HG02623 (cell line): ENCODE data around the gene CENPM.

ENCODE experiments used
- ATAC-seq: cut with Tn5 transposase; IDR thresholded peaks from one replicate; pipeline ENCODE4 v1.9.1; 2021; ENCODE audit warnings: moderate library complexity; ENCODE audit not compliant: unreplicated experiment

Gene CENPM

GRCh38 chr22:41915035-41915785, 31.7 kb downstream of the CENPM start, which contains the start of gene SHISA8:
Gene SHISA8, minus strand, starts transcription at chr22:41915074. Its CDS starts 407 bp downstream, at chr22:41914667.
- ATAC-seq = no peak

DNA sequence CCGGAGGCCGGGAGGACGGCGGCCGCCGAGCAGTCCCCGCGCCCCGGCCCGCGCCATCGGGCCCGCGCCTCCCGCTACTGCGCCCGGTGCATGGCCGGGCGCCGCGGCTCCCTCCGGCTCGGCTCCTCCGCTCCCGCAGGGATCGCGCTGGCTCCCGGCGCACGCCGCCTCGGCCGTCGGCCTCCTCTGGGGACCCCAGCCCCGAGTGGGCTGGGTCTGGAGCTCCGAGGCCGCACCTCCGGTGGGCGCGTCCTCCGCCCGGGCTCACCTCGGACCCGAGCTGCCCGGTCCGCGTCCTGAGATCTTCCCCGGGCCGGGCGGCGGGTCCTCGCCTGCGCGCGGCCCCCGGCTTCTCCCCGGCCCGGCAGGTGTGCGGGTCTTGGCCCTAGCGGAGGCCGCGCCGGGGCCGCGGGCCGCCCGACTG, 32.3 kb downstream of the CENPM start:
- ATAC-seq = no peak

DNA sequence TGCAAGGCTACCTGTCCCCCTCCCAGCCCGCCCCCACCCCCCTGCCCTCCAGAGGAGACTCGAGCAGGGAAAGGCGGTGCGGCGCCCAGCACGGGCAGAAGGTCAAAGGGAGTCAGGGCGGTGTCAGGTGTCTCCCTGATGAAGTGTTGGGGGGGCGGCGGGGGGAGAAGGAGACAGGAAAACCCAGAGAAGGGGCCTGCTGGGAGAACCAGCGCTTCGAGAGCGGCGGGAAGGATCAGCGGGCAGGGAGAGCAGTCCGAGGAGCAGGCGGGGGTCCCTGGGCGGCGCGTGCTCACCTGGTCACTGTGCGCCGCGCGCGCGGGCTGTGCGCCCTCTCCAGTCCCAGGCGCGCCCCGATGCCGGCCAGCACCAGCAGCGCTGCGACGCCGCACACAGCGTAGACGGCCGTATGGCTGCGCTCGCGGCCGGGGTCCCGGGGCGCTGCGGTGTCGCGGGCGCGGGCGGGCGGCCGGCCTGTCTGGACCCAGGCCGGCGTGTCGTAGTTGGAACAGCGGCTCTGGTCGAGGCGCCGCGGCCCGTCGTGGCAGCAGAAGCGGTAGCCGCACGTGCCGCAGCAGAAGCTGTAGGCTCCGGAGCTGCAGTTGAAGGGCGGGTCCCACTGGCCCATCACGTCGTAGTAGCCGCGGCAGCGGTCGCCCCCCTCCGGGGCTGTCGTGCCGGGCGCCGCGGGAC, 33.0 kb downstream of the CENPM start:
- no peak for ATAC-seq

DNA sequence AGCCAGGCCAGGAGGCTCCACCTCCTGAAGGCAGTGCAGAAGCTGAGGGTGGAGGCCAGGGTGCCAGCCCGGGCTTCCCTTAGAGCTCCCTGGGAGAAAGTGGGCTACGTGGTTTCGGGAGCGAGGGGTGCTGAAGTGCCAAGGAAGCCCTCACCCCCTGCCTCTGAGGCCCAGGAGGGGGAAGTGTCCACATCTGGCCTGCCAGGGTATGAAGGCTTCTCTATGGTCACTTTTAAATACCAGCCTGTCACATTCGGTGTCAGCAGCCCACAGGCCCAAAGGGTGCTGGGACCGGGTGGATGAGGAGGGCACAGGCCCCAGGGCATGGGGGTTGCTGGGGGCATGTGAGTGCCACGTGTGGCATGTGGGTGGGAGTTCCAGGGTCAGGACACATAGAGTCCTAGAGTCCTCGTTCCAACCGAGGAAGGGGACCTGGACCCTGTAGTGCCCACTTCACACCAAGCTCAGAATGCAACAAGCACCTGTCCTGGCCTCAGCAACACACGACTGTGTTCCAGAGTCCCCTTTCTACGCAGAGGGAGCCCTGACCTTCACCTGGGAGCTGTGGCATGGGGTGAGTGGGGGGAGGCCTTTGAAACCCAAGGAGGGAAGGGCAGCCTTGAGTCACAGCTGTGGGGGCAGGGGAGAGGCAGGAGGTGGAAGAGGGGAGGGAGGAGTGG, 33.8 kb downstream of the CENPM start:
- no peak for ATAC-seq

DNA sequence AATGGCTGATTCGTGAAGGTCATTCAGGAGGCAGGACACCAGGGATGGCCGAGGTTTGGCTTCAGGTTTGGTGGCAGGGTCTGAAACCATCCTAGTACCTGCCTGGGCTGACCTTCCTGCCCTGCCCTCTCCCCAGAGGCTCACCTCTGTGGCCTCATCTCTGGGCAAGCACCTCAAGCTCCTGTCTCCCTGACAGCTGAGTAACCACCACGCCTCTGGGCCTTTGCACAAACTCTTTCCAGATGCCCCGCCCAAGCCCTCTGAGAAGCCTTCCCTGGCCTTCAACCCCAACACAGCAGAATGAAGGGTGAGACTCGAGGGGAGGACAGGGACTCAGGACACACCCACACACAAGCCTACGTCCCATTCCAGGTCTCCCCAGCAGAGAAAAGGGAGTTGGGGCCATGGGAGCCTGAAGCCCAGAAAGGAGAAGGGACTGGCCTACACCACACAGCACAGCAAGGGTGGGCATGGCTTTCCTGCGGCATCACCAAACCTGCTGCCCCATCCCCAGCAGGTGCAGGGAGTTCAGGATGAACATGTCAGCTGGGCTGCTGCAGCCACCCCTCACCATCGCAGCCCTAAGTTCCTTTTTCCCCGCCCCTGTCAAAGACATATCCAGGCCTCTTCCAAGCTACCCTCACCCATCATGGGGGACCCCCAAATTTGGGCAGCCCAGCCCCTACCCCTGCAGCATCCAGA, 34.5 kb downstream of the CENPM start:
- no peak for ATAC-seq

DNA sequence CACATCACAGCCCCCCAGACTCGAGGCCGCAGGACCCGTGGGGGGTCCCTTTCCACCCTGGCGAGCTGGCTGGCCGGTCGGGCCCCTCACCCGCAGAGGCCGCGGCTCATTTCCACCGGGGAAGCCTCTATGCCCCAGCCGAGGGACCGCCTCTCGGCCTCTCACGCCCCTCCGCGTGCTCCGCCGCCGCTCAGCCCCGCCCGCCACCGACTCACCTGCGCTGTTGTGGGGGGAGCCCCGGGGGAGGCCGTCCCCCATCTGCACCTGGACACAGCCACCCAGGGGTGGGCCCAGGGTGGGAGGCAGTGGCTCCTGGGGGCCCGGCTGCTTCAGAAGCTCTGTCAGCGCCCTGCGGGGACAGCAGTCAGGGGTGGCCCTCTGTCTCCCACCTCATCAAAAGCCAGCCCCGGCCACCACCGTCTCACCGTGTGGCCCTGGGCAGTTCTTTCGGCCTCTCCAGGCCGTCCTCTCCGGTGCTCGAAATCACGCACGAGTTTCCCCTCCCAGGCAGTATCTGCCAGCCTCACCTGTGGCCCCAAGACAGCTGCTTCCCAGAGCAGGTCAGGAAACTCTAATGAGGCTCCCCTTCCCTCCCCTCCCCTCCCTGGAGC, 35.8 kb downstream of the CENPM start:
- no peak for ATAC-seq

DNA sequence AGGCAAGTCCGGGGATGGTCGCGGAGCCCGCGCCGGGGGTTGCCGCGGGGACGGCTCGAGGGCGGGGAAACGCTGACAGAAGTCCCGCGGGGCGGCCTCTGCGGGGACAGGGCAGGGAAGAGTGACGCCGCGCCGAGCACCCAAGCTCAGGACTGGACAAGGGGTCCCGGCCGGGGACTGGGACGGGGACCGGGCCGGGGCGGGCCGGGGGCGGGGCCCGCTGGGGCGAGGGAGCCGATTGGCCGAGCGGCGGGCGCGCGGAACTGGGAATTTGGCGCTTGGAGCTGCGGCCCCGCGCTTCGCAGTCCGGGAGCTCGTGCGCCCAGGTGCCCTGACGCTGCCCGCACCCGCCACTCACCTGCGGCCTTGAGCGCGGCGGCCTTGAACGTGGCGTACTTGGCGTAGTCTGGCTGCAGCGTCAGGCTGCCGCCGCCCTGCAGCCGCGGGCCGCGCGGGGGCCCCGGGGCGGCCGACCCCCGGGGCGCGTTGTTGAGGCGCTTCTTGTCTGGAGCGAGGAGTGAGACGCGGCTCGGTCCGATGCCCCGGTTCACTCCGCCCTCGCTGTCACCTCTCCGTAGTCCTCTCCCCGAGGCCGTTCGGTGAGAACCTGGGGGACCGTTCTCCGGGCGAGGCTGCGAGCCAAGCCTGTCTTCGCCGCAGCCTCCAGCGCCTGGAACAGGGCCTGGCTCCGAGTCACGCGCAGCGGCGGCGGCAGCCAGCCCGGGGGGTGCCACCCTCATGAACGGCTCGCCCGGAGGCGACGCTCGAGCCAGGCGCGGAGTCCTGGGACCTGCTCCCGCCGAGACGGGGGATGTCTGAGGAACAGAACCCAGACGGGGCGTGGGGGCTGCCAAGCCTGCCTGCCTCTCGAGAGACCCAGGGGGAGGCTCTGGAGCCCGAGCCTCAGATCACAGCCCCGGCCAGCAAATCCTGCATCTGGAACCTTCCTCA, 36.6 kb downstream of the CENPM start:
- ATAC-seq = no peak

DNA sequence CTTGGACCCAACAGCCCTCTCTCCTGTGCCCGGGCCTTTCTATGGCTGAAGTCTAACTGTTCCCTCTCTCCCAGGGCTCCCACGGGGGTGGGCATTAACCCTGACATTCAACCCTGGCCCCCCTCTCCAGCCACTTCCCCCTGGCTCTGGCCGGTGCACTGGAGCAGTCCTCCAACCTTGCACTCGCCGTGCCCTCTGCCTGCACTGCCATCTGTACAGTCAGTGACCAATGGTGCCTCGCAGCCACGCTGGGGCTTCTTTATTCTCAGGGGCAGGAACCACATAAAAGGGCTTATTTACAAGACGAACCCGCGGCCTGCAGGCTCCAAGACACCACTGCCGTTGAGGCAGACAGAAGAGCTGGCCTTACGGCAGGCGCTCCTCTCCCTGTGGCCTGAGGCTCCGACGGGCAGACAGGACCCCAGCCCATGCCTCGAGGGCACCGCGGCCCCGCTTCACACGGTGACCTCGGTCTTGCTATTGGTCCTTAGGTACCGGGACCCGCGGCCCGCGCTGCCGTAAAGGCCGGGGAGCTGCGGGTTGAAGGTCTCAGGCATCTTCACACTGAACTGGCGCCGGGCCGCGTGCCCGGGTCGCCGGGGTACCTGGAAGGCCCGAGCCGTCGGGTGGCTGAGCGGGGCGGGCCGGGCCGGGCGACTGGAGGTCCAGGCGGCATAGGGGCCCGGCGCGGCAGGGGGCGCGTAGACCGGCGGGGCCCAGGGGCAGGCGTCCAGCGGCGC, 37.5 kb downstream of the CENPM start:
- ATAC-seq = no peak

- ATAC-seq = no peak
Measured at GRCh38 chr22:41908411-41909309, 38.3 kb downstream of the CENPM start.

DNA sequence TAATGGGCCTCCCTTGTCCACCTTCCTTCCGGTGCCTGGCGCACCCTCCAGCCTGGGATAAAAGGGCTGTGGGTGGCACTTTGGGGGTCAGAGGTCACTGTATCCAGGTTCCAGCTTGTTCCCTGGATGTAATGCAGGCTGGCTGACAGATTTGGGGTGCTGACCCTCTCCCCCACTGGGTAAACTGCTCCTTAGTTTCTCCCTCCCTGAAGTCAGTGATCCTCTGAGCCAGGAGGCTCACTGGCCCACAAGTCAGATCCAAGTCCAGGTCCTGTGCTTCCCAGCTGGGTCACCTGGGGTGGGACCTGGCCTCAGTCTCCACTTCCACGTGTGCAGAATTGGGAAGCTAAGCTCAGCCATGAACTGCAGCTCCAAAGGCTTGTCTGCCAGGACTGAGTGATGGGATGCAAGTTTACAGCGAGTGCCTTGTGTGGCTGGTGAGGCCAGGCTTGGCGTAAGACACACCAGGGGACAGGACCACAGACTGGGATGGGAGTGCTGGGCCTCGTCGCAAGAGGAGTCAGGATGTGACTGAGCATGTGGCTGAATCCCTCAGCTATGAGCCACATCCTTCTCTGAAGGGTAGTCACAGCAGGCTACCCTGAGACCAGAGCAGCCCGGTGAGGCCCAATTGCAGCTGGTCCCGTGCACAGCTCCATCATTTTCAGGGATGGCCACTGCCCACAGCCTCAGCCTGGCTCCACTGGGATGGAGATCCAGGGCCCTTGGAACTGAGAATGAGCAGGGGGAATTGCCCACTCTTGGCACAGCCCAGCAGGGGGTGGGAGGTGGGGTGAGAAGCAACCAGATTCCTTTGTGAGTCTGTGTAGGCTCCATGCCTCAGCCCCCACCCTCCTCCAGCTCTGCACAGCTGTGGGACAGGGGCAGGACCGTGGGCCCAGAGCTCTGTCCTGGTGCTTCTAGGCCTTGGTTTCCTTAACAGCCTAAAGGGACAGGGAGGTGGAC, 39.2 kb downstream of the CENPM start:
- ATAC-seq = no peak

GRCh38 chr22:41906822-41907221, 40.1 kb downstream of the CENPM start:
- no peak for ATAC-seq

GRCh38 chr22:41905411-41906202, 41.3 kb downstream of the CENPM start:
- no peak for ATAC-seq

DNA sequence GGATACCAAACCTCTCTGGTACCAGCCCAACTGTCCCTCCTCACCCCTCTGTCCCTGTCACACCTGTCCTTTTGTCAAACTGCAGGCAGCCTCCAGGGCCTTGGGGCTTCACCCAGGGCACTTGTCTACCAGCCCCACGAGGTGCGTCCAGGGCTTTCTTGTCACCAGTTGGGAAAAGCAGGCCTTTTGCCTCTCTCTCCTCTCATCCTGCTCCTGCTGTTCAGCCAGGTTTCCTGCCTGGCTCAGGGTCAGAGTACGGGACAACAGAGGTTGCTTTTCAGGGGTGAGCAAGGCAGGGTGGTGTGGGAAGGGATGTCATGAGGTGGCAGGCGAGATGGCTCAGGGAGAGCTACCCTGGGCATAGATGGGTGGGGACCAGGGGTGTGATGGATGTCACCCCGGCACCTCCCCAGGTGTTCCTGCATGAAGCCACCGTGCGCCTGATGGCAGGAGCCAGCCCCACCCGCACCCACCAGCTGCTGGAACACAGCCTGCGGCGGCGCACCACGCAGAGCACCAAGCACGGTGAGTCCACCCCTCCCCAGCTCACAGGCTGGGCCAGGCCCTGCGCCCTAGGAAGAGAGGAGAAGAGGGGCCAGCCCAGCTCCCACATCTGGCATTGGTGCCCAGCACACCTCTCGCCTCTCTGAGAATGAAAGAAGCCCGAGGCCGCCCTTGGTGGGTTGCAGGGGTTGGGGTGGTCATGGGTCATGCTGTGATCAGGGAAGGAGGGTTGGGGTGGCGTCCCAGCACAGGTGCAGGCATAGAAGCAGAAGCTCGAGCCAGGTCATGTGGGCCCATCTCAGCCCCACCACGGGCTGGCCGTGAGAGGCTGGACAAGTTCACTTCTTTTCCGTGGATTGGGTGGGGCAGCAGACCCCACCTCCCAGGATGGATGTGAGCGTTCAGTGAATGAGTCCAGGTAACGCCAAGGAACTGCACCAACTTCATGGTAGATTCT, 42.2 kb downstream of the CENPM start:
- ATAC-seq = no peak

- ATAC-seq = no peak
Measured at GRCh38 chr22:41902932-41903421, 44.0 kb downstream of the CENPM start.

DNA sequence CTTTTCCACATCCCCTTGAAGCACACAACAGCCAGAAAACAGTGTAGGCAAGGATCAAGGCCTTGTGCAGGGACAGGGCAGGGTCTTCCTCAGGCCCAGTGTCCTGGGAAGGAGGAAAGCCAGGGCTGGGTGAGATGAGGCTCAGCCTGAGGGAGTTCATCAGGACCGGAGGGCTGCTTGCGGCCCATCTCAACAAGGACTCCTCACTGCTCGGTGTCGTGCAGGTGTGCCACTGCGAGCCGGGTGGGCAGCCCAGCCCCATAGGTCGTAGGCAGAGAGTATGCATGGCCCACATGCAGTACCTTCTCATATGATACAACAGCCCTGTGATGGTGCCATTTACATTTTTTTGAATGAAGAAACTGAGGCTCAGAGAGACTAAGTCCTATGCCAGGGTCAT, 44.9 kb downstream of the CENPM start:
- ATAC-seq = no peak
